Measurements from ENCODE around the gene PEX14.

The PEX14 gene

GRCh38 chr1:10624256-10625050 lies 149.7 kb downstream of the PEX14 start:
- Mint-ChIP-seq H3K4me1 (ENCODE audit: low read depth) (no peaks in the 10 kb centered on the region), H3K36me3 (ENCODE audit: low read depth) (no peaks in the 10 kb centered on the region), H3K27ac (no peak overlapping the region)

GRCh38 chr1:10625076-10625475 lies 150.3 kb downstream of the PEX14 start:
- H3K4me3 Mint-ChIP-seq, result no peak overlapping the region
- no peak overlapping the region for H3K27ac Mint-ChIP-seq
- H3K27me3 Mint-ChIP-seq, result no peaks in the 10 kb centered on the region
- no peaks in the 10 kb centered on the region for H3K4me1 Mint-ChIP-seq (ENCODE audit: low read depth)
- no peaks in the 10 kb centered on the region for H3K9me3 Mint-ChIP-seq
- H3K36me3 Mint-ChIP-seq (ENCODE audit: low read depth), result no peaks in the 10 kb centered on the region

More at GRCh38 chr1:10624256-10625050, 149.7 kb downstream of the PEX14 start:
- H3K27me3 Mint-ChIP-seq, result no peaks in the 10 kb centered on the region
- no peak overlapping the region for H3K4me3 Mint-ChIP-seq
- H3K9me3 Mint-ChIP-seq, result no peaks in the 10 kb centered on the region

DNA sequence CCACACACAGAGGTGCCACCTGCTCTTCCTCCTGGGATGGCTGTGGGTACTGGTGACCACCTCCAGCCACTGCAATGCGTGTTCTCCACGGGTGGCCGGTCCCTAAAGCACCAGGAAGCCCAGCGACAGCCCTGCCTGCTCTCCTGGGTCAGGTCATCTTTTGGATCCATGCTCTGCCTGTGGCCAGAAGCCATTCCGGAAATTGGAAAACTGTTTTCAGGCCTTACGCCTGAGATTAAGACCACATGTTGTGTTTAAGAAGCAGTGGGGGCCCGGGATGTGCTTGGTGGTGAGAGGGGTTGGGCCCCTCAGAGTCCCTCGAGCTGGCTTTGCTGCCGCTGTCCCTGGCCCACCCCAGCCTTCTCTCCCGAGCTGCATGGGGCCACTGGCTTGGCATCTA lies 150.8 kb downstream of the PEX14 start:
- Mint-ChIP-seq H3K36me3 (ENCODE audit: low read depth) (no peaks in the 10 kb centered on the region), H3K4me1 (ENCODE audit: low read depth) (no peaks in the 10 kb centered on the region), H3K27me3 (no peaks in the 10 kb centered on the region), H3K27ac (no peak overlapping the region), H3K4me3 (no peak overlapping the region), H3K9me3 (no peaks in the 10 kb centered on the region)

DNA sequence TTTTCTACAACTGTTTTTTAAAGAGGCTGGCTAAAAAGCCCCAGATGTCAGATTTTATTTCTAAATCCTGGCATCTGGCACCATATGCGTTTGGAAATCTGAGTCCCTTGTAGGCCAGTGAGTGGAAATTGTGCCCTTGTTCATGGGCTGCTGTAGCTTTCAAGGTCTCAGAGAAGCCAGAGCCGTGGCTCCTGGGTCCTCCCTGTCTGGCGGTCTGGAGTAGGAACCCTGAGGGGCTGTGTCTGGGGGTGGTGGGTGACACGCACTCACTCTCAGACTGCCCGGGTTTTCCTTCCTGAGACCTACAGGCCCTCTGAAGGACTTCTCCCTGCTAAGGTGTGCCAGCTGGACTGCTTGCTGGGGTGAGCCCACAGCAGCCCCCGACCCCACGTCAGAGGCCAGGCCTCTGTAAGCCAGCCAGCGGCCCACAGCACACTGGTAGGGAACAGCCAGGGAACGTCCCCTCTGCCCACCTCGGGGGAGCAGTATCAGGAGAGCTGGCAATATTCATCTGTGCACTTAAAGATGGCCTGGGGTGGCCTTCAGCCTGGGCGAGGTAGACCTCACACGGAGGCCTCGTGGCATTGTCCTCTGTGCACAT lies 151.5 kb downstream of the PEX14 start:
- H3K27ac Mint-ChIP-seq, result no peak overlapping the region
- no peak overlapping the region for H3K4me3 Mint-ChIP-seq
- no peaks in the 10 kb centered on the region for H3K4me1 Mint-ChIP-seq (ENCODE audit: low read depth)

GRCh38 chr1:10626791-10627410 lies 152.2 kb downstream of the PEX14 start:
- Mint-ChIP-seq H3K4me3 (no peak overlapping the region), H3K27ac (no peak overlapping the region), H3K9me3 (no peaks in the 10 kb centered on the region), H3K4me1 (ENCODE audit: low read depth) (no peaks in the 10 kb centered on the region), H3K36me3 (ENCODE audit: low read depth) (no peaks in the 10 kb centered on the region), H3K27me3 (no peaks in the 10 kb centered on the region)

More for the DNA sequence above, 151.5 kb downstream of the PEX14 start:
- Mint-ChIP-seq H3K9me3 (no peaks in the 10 kb centered on the region), H3K27me3 (no peaks in the 10 kb centered on the region), H3K36me3 (ENCODE audit: low read depth) (no peaks in the 10 kb centered on the region)

- no peaks in the 10 kb centered on the region for H3K27me3 Mint-ChIP-seq
- no peaks in the 10 kb centered on the region for H3K4me1 Mint-ChIP-seq (ENCODE audit: low read depth)
- H3K27ac Mint-ChIP-seq, result no peak overlapping the region
- no peaks in the 10 kb centered on the region for H3K36me3 Mint-ChIP-seq (ENCODE audit: low read depth)
- no peaks in the 10 kb centered on the region for H3K9me3 Mint-ChIP-seq
- no peak overlapping the region for H3K4me3 Mint-ChIP-seq
Measured at GRCh38 chr1:10628685-10629084, 153.9 kb downstream of the PEX14 start.

DNA sequence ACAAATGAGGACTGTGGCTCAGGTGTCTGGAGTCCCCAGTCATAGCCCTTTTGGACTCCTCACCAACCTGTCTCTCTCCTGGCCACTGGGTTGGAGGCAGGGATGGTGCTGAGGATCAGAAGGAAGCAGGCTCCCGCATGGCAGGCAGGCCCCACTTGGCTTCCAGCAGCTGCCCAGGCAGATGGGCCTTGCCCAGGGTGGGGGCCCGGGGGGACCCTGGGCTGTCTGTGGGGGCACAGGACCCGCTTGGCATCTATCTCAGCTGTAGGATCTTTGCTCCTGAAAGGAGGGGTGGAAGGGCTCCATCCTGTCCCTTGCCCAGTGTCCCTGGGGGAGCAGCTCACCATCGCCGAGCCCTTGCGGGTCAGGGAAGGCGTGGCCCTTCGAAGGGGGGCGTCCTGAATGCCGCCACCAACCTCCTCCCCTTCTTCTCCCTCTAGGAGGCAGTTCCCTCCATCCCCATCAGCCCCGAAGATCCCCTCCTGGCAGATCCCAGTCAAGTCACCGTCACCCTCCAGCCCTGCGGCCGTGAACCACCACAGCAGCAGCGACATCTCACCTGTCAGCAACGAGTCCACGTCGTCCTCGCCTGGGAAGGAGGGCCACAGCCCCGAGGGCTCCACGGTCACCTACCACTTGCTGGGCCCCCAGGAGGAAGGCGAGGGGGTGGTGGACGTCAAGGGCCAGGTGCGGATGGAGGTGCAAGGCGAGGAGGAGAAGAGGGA lies 154.5 kb downstream of the PEX14 start:
- Mint-ChIP-seq H3K9me3 (no peaks in the 10 kb centered on the region), H3K4me1 (ENCODE audit: low read depth) (no peaks in the 10 kb centered on the region), H3K4me3 (no peak overlapping the region), H3K27me3 (no peaks in the 10 kb centered on the region), H3K27ac (no peak overlapping the region), H3K36me3 (ENCODE audit: low read depth) (no peaks in the 10 kb centered on the region)

GRCh38 chr1:10629816-10630571 lies 155.2 kb downstream of the PEX14 start:
- Mint-ChIP-seq H3K36me3 (ENCODE audit: low read depth) (no peaks in the 10 kb centered on the region), H3K4me3 (no peak overlapping the region), H3K27me3 (no peaks in the 10 kb centered on the region), H3K4me1 (ENCODE audit: low read depth) (no peaks in the 10 kb centered on the region), H3K9me3 (no peaks in the 10 kb centered on the region), H3K27ac (no peak overlapping the region)

DNA sequence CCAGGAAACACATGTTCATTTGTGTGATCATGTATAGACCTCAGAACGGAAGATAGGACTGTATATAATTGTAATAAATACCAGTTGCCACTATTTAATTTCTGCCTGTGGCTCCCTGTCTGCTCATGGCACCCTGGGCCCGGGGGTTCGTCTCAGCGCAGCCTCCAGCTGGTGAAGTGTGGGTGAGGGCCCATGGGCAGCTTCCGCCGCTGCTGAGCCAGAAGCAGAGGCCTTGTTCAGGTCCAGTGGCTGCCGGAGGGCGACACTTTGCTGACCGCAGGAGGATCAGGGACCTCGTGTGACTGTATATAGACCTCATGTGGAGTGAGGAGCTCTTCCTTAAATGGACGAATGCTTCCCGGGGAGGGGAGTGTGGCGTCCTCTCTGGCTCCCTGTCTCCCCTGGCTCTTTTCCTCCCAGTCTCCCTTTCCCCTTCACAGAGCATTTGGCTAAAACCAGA lies 155.9 kb downstream of the PEX14 start:
- H3K27ac Mint-ChIP-seq, result no peak overlapping the region
- H3K36me3 Mint-ChIP-seq (ENCODE audit: low read depth), result no peaks in the 10 kb centered on the region
- no peaks in the 10 kb centered on the region for H3K9me3 Mint-ChIP-seq
- no peaks in the 10 kb centered on the region for H3K4me1 Mint-ChIP-seq (ENCODE audit: low read depth)
- H3K27me3 Mint-ChIP-seq, result no peaks in the 10 kb centered on the region
- H3K4me3 Mint-ChIP-seq, result no peak overlapping the region

DNA sequence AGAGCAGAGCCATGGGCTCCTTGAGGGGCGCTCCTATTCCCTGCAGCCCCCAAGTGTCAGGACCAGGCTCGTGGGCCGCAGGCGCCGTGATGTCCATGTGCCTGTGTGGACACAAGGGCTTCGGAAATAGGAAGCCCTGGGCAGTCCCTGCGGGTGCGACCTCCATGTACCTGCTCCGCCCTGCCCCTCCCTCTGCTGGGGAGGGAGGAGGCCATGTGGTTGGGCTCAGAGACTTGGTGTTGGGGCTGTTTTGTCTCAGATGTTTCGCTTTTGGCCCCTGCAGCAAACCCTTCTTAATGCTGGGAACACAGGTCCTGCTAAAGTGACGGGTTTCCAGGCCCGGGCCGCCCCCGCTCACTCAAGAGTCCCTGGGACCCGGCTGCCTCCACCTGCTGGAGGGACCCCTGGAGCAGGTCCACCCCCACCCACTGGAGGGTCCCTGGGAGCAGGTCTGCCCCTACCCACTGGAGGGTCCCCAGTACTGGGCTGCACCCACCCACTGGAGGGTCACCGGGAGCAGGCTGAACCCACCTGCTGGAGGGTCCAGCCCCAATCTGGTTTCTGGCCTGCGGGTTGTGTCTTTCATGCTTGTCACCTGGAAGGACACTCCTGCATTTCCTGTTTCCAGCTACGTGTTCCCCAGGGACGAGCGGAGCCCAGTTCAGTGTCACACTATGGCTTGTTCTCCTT lies 156.5 kb downstream of the PEX14 start:
- Mint-ChIP-seq H3K4me1 (ENCODE audit: low read depth) (no peaks in the 10 kb centered on the region), H3K36me3 (ENCODE audit: low read depth) (no peaks in the 10 kb centered on the region), H3K4me3 (no peak overlapping the region), H3K27ac (no peak overlapping the region), H3K9me3 (no peaks in the 10 kb centered on the region), H3K27me3 (no peaks in the 10 kb centered on the region)

DNA sequence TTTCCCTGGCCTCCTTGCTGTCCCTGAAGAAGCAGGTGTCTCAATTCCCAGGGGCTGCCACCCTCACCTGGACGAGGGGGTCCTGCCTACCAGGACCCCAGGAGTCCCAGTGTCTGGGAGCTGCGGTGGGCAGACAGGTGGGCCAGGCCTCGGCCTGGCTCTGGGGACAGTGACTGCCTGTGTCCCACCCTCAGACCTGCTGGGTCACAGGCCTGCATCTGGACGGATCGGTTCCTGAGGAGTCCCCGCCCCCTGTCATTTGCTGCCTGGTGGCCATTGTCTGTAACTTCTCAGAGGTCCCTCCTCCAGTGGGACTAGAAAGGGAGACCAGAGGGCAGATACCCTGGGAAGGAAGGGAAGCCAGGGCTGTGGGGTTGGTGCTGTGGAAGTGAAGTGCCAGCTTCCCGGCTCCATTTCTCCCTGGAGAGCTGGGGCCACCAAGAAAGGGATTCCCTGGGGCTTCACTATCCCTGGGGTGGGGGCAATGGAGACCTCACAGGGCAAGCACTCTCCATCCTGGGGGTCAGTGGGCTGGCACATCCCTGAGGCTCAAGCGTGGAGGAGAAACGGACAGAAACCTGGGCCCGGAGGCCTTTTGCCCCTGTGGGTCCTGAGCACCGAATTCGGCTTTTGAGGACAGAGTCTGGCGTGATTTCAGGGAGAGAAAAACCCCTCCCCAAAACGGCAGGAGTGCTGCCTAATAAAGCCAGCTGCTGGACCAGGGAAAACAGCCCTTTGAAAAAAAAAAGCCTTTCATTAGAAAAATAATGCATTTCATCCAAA lies 157.3 kb downstream of the PEX14 start:
- Mint-ChIP-seq H3K4me3 (no peak overlapping the region), H3K27me3 (no peaks in the 10 kb centered on the region), H3K9me3 (no peaks in the 10 kb centered on the region), H3K36me3 (ENCODE audit: low read depth) (no peaks in the 10 kb centered on the region), H3K27ac (no peak overlapping the region), H3K4me1 (ENCODE audit: low read depth) (no peaks in the 10 kb centered on the region)

- Mint-ChIP-seq H3K4me1 (ENCODE audit: low read depth) (peaks cover 1% of the 10 kb centered on the region), H3K27ac (no peak overlapping the region), H3K9me3 (no peaks in the 10 kb centered on the region), H3K4me3 (no peak overlapping the region), H3K36me3 (ENCODE audit: low read depth) (no peaks in the 10 kb centered on the region), H3K27me3 (no peaks in the 10 kb centered on the region)
Measured at GRCh38 chr1:10632691-10633090, 157.9 kb downstream of the PEX14 start.

GRCh38 chr1:10633416-10633815 lies 158.7 kb downstream of the PEX14 start:
- no peaks in the 10 kb centered on the region for H3K9me3 Mint-ChIP-seq
- no peaks in the 10 kb centered on the region for H3K36me3 Mint-ChIP-seq (ENCODE audit: low read depth)
- H3K4me1 Mint-ChIP-seq (ENCODE audit: low read depth), result peaks cover 3% of the 10 kb centered on the region
- H3K27me3 Mint-ChIP-seq, result no peaks in the 10 kb centered on the region
- no peak overlapping the region for H3K4me3 Mint-ChIP-seq
- no peak overlapping the region for H3K27ac Mint-ChIP-seq

Measured in stimulated activated naive CD8-positive, alpha-beta T cell treated with anti-CD3 and anti-CD28 coated beads, Interleukin-15, Interleukin-2, amounts not matched to agents 100 ng/mL and 50 ng/mL, for 24 hours (primary cell).